ENCODE data around the gene DHFR.

- TF ChIP-seq ZBTB33 (IDR thresholded peaks at IDR 0.05; ENCODE audit: borderline replicate concordance, low read depth) (no peak), CTCF (IDR thresholded peaks at IDR 0.05) (no peak), FOXM1 (IDR thresholded peaks at IDR 0.05; ENCODE audit: low read depth) (no peak), NFIC (IDR thresholded peaks at IDR 0.05; ENCODE audit: borderline replicate concordance) (no peak), PBX3 (IDR thresholded peaks at IDR 0.05) (no peak), MEF2A (IDR thresholded peaks at IDR 0.05; ENCODE audit: borderline replicate concordance, low read depth) (no peak), EP300 (IDR thresholded peaks at IDR 0.05; ENCODE audit: borderline replicate concordance in 1 of 2, low read depth in 1 of 2, low read length in 1 of 2) (no peak), TAF1 (IDR thresholded peaks at IDR 0.05; ENCODE audit: borderline replicate concordance, low read depth, low read length) (no peak), GABPA (IDR thresholded peaks at IDR 0.05; ENCODE audit: low read depth) (no peak), POLR2AphosphoS5 (IDR thresholded peaks at IDR 0.05; ENCODE audit: low read depth, low read length) (no peak), CHD2 (IDR thresholded peaks at IDR 0.05; ENCODE audit: low read length, partially characterized antibody) (no peak), YY1 (IDR thresholded peaks at IDR 0.05; ENCODE audit: low read depth) (no peak), ELF1 (IDR thresholded peaks at IDR 0.05) (no peak), RAD21 (IDR thresholded peaks at IDR 0.05; ENCODE audit: low read length) (no peak)
Measured at GRCh38 chr5:80592105-80592504, 62.7 kb downstream of the DHFR start.
